Measurements from ENCODE around the gene DENND11. TPM values are rescaled to one million over a fixed set of nuclear protein-coding genes. Genes with fewer than 3 reads are reported as not detected.

DENND11 gene
- total and polyA plus RNA-seq, 2 of the 4 experiments (the other 2 are of a cell fraction): 2.9 to 5.0 TPM

GRCh38 chr7:141708351-141708750, 6.4 kb upstream of the DENND11 start, which contains the start of gene WEE2:
Gene WEE2, plus strand, starts transcription at chr7:141708353. Its CDS starts 406 bp downstream, at chr7:141708759.
- ATAC-seq (ENCODE audit: low read depth) (no peak), DNase-seq (no peak)
- Histone ChIP-seq H2AK9ac (replicated peaks; ENCODE audit: low read depth, low read length, poor library complexity) (no peak within 1 kb of the TSS), H3K9me1 (ENCODE audit: insufficient read depth, low read length) (no peaks in the 10 kb centered on the region), H3K9ac (ENCODE audit: low read depth, low read length) (no peak within 1 kb of the TSS), H2BK5ac (ENCODE audit: low read depth, low read length, poor library complexity, severe bottlenecking) (no peak within 1 kb of the TSS), H4K8ac (ENCODE audit: low read depth in 2 of 2, low read length in 2 of 2) (no peak within 1 kb of the TSS), H4K20me1 (ENCODE audit: insufficient read depth, low read length) (no peaks in the 10 kb centered on the region), H3K18ac (ENCODE audit: low read depth, low read length) (no peak within 1 kb of the TSS), H3K14ac (replicated peaks; ENCODE audit: low read depth, low read length) (no peak within 1 kb of the TSS), H3K27ac (ENCODE audit: insufficient read depth, low read length) (no peak within 1 kb of the TSS), H2BK20ac (ENCODE audit: low read depth, low read length) (no peak within 1 kb of the TSS), H3K79me1 (ENCODE audit: low read depth in 1 of 2, low read length in 2 of 2) (no peaks in the 10 kb centered on the region), H3K4me3 (ENCODE audit: insufficient read depth, low read depth, low read length) (no peak within 1 kb of the TSS), H3K36me3 (ENCODE audit: control insufficient read depth, insufficient read depth, low read length) (no peaks in the 10 kb centered on the region), H2BK120ac (ENCODE audit: low read depth, low read length) (no peak within 1 kb of the TSS), H3K4me1 (ENCODE audit: control insufficient read depth, insufficient read depth, low read length) (no peaks in the 10 kb centered on the region; the same call in 1 of the 2 replicates), H3K4me2 (ENCODE audit: low read depth, low read length) (no peak within 1 kb of the TSS), H2AK5ac (ENCODE audit: low read depth, low read length) (no peak within 1 kb of the TSS), H2AFZ (replicated peaks; ENCODE audit: low read length, poor library complexity) (no peak within 1 kb of the TSS), H3K27me3 (ENCODE audit: control insufficient read depth, insufficient read depth, low read length) (no peaks in the 10 kb centered on the region), H4K91ac (ENCODE audit: insufficient read depth, low read depth, low read length) (no peak within 1 kb of the TSS), H4K5ac (ENCODE audit: low read depth, low read length) (no peak within 1 kb of the TSS), H3K23ac (ENCODE audit: low read depth, low read length) (no peak within 1 kb of the TSS), H2BK15ac (ENCODE audit: low read depth, low read length) (no peak within 1 kb of the TSS), H3K56ac (ENCODE audit: extremely low read depth, insufficient read depth, low read length) (no peak within 1 kb of the TSS), H3K9me3 (ENCODE audit: control insufficient read depth, insufficient read depth, low read length) (no peaks in the 10 kb centered on the region), H3K4ac (ENCODE audit: low read depth, low read length) (no peak within 1 kb of the TSS)
- TF ChIP-seq BHLHE40 (IDR thresholded peaks at IDR 0.05; ENCODE audit: low read depth, low read length) (no peak), CEBPB (IDR thresholded peaks at IDR 0.05; ENCODE audit: low read depth, low read length) (no peak), MXI1 (IDR thresholded peaks at IDR 0.05; ENCODE audit: borderline replicate concordance, low read depth, low read length) (no peak), POLR2A (IDR thresholded peaks at IDR 0.05; ENCODE audit: low read depth, low read length) (no peak), MAZ (IDR thresholded peaks at IDR 0.05; ENCODE audit: borderline replicate concordance, low read depth, low read length) (no peak), SMC3 (IDR thresholded peaks at IDR 0.05; ENCODE audit: low read depth, low read length) (no peak), FOS (IDR thresholded peaks at IDR 0.05; ENCODE audit: low read depth, low read length) (no peak), RCOR1 (IDR thresholded peaks at IDR 0.05; ENCODE audit: insufficient replicate concordance, low read length) (no peak)
- POLR2A ChIA-PET (ENCODE audit: unreplicated experiment): no interaction called here
- WGBS, 2 experiments (ENCODE audit: extremely low coverage in 2 of 2, insufficient read length in 1 of 2): 100% methylated on average over 1 of the region's 6 CpGs; no CpG with 5 or more reads in 1 of the 2 experiments
- no TSS peak for BruUV-seq (replicated peaks)
- dilution Hi-C loops (cut with HindIII; ENCODE audit: low sequenced_read_pairs, unreplicated experiment): no loop called here
- CTCF ChIA-PET: interaction anchor here (0.9 kb wide), 1 partner anchor 17 kb away, joined by 3 read pairs; no protein-coding TSS in a partner anchor
- intact Hi-C loops (cut with micrococcal nuclease): loop anchor here (2.0 kb wide), 1 partner anchor 20 kb away; no protein-coding TSS in a partner anchor
- in situ Hi-C loops (cut with MboI; ENCODE audit: low sequenced_read_pairs): no loop called here

Measured in IMR-90 (cell line).